Cortex of kidney (tissue), 1 donor: ENCODE measurements around the gene CD70.
"Not testable (repeated sequence)": the region's sequence is repeated elsewhere in the genome, so short reads cannot be mapped to it uniquely, and the experiment has no call there.

Experiments used
- DNase-seq: peaks from one replicate; lab custom pipeline; 2025; lab: John Stamatoyannopoulos, UW

Gene CD70

DNA sequence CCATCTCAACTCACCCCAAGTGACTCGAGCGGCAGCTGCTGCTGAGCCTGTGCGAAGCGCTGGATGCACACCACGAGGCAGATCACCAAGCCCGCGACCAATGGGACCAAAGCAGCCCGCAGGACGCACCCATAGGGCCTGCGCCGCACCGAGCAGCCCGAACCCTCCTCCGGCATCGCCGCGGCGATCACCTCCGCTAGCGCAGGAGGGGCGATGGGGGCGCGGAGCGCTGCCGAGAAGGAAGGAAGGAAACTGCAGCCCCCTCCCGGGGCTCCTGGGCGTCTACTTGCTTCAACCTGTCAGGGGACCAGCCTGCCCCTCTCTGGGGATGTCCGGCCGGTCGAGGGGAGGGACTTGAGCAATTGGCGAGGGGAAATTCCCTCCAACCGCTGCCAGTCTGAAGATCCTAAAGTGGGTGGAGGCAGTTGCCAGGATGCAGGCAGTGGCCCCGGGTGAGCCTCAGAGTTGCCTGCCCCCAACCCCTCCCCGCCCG, at the start of gene CD70:
TSS of gene CD70 (minus strand) at position 324 of the 493 bp plus-strand sequence. CDS start at position 176, 148 bp downstream.
- no peak for DNase-seq

- DNase-seq = not testable (repeated sequence)
These were observed 49.4 kb upstream of the CD70 start for GRCh38 chr19:6640333-6640732.

GRCh38 chr19:6639439-6639838, 48.5 kb upstream of the CD70 start:
- DNase-seq = no peak

- not testable (repeated sequence) for DNase-seq
These were observed 42.5 kb upstream of the CD70 start for GRCh38 chr19:6633456-6633813.

DNA sequence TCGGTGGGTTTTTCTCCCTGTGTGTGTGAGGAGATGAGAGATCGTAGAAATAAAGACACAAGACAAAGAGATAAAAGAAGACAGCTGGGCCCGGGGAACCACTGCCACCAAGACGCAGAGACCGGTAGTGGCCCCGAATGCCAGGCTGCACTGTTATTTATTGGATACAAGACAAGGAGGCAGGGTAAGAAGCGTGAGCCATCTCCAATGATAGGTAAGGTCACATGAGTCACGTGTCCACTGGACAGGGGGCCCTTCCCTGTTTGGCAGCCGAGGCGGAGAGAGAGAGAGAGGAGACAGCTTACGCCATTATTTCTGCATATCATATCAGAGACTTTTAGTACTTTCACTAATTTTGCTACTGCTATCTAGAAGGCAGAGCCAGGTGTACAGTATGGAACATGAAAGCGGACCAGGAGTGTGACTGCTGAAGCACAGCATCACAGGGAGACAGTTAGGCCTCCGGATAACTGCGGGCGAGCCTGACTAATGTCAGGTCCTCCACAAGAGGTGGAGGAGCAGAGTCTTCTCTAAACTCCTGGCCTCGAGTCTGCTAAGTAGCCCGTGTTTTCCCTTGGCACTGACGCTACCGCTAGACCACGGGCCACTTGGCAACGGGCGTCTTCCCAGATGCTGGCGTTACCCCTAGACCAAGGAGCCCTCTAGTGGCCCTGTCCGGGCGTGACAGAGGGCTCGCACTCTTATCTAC, 42.0 kb upstream of the CD70 start:
- not testable (repeated sequence) for DNase-seq

DNA sequence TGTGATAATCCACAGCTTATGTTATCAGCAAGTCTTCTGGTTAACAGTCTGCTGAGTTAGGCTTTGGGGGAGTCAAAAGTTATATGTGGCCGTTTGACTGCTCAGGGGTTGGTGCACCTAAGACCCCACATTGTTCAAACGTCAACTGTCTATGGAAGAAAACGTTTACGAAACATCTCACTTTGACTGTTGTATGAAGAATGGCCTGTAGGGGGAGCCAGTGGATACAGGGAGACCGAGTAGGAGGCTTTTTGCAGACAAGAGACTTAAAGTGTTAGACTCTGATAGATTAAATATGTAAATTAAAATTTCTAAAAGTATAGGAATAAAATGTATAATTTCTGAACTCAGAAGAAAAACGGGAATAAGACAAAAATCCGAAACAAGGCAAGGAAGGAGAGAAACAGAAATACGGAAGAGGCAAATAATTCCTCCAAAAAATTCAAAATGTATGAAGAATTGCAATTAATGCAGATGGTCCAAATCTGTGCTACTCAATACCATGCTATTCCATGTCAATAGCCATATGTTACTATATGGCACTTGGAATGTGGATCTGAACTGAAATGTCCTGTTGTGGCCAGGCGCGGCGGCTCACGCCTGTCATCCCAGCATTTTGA, 41.2 kb upstream of the CD70 start:
- DNase-seq = no peak

- DNase-seq = no peak
These were observed 35.8 kb upstream of the CD70 start for GRCh38 chr19:6626764-6627163.

DNA sequence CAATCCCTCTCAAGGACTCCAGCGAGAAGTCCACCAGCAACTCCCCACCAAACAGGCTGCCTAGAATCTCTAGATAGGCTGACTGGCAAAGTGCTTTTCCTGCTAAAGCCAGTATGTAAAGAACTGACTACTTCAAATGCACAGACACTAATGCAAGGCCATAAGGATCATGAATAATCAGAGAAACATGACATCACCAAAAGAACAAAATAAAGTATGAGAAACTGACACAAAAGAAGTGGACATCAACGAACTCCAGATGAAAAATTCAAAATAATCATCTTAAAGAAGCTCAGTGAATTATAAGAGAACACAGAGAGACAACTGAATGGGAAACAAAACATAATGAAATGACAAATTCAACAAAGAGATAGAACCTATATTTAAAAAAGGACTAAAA, 26.4 kb upstream of the CD70 start:
- no peak for DNase-seq

GRCh38 chr19:6616011-6616410, 25.1 kb upstream of the CD70 start:
- DNase-seq = no peak

DNA sequence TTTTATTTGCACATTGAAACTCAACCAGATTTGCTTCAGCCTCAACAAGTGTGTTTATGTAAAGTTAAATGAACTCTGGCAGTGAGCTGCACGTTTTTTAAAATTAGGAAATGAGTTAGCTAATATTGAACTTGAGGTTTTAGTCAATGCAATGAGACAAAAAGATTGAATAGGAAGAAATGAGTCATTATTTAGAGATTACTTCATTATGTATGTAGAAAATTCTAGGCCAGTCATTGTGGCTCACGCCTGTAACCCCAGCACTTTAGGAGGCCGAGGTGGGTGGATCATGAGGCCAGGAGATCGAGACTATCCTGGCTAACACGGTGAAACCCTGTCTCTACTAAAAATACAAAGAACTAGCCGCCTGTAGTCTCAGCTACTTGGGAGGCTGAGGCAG, 22.8 kb upstream of the CD70 start:
- no peak for DNase-seq

- DNase-seq = no peak
These were observed 20.2 kb upstream of the CD70 start for GRCh38 chr19:6610934-6611852.

DNA sequence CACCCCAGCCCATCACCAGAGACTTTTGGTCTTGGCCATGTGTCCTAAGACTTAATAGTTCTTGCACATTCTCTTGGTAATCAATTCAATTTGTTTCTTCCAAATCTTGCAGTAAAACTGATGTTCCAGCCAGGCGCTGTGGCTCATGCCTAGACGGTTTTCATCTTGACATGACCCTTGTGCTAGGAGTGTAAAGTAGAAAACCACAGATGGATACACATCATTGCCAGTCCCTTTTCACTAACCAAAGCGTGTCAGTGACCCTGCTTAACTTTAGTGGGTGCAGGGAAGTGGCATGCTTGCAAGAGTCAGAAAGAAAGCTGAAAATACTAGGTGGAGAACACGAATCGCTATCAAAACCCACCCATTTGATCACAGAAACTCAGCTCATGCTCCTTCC, 18.0 kb upstream of the CD70 start:
- no peak for DNase-seq

DNA sequence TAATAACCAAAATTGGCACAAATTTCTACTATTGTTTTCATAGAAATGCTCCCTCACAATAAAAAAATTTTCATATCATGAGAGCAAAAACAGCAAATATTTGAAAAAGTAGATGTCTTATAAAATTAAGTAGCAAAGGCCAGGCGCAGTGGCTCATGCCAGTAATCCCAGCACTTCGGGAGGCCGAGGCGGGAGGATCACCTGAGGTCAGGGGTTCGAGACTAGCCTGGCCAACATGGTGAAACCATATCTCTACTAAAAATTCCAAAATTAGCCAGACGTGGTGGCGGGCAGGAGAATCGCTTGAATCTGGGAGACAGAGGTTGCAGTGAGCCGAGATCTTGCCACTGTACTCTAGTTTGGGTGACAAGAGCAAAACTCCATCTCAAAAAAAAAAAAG, 17.2 kb upstream of the CD70 start:
- not testable (repeated sequence) for DNase-seq

DNA sequence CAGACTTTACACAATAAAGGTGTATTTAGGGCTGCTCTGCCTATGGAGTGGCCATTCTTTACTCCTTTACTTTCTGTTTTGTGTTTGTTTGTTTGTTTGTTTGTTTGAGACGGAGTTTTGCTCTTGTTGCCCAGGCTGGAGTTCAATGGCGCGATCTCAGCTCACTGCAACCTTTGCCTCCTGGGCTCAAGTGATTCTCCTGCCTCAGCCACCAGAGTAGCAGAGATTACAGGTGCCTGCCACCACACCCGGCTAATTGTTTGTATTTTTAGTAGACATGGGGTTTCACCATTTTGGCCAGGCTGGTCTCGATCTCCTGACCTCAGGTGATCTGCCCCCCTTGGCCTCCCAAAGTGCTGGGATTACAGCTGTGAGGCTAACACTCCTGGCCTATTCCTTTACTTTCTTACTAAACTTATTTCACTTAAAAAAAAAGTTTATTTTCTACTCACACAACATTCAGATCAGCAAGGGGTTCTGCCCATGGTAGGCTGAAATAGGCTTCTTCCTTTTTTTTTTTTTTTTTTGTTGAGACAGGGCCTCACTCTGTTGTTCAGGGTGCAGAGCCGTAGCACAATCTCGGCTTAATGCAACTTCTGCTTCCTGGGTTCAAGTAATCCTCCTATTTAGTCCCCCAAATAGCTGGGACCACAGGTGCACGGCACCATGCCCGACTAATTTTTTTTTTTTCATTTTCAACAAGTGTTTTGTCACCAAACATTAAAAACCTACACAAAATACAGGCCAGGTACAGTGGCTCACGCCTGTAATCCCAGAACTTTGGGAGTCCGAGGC, 15.5 kb upstream of the CD70 start:
- DNase-seq = not testable (repeated sequence)

- no peak for DNase-seq
These were observed 14.0 kb upstream of the CD70 start for GRCh38 chr19:6604906-6605305.

- no peak for DNase-seq
These were observed 11.8 kb upstream of the CD70 start for GRCh38 chr19:6602729-6603114.

GRCh38 chr19:6601537-6602052, 10.6 kb upstream of the CD70 start:
- not testable (repeated sequence) for DNase-seq

- DNase-seq = not testable (repeated sequence)
These were observed 10.1 kb upstream of the CD70 start for GRCh38 chr19:6600951-6601536.

DNA sequence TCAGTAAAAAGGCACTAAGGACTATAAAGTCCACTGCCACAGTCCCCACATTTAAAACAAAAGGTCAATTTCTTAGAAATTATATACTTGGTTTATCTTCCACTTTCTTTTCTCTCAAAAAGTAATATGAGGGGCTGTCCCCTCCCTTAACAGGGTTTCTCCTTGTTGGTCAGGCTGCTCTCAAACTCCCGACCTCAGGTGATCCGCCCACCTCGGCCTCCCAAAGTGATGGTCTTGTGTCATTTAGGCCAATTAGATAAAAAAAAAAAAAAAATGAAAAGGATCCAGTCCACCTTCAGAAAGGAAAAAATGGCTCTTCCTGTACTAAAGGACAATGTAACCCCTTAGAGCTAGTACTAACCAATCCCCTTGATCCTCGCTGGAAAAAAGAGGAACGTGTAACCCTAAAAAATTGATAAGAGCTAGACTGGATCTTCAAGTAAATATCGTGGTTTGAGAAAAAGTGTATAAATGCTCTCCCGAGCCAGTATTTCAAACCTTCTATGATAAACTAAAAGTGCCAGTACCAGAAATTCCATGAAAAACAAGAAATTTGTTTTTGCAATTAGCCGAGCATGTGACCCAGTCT, 9.0 kb upstream of the CD70 start:
- no peak for DNase-seq

DNA sequence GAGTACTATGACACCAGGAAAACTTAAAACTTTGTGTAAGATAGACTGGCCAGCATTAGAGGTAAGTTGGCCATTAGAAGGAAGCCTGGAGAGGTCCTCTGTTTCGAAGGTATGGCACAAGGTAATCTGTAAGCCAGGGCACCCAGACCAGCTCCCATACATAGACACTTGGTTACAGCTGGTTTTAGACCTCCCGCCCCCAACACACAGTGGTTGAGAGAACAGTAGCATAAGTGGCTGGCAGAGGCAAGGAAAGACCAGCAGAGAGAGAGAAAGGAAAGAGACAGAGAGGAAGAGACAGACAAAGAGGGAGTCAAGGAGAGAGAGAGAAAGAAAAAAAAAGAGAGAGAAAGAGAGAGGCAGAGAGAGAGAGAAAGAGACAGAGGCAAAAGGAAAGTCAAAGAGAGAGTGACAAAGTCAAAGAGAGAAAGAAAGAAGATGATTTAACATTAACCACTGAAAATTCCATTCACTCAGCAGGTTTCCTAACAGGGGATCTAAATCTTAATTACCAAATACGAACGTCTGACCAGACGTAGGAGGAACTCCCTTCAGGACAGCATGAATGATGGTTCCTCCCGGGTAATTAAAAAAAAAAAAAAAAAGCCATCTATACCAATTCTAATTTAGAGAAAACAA, 7.4 kb upstream of the CD70 start:
- DNase-seq = not testable (repeated sequence)
